Endodermal cell (in vitro differentiated cells): Measurements from ENCODE around the gene CLIP3. TPM values are rescaled to one million over a fixed set of nuclear protein-coding genes. Genes with fewer than 3 reads are reported as not detected.
A peak's percentile ranks its signal among the peaks of the same experiment; 100 is the strongest.

Source experiments
- DNase-seq: peaks from one replicate; pipeline ENCODE4 v3.0.0-alpha.2; 2017
- H3K27ac ChIP-seq: 2 replicates; pipeline ENCODE4 v1.5.1; 2013; ENCODE audit warnings: mild to moderate bottlenecking, low read depth, low read length, moderate library complexity
- H3K27me3 ChIP-seq: 2 replicates; pipeline ENCODE4 v1.6.1; 2013; ENCODE audit warnings: mild to moderate bottlenecking, low read length, moderate library complexity; ENCODE audit not compliant: insufficient read depth, control insufficient read depth, poor library complexity, severe bottlenecking
- H3K36me3 ChIP-seq: 2 replicates; pipeline ENCODE4 v1.7.0; 2013; ENCODE audit warnings: mild to moderate bottlenecking, low read length, moderate library complexity; ENCODE audit not compliant: control insufficient read depth, insufficient read depth
- H3K4me1 ChIP-seq: one replicate; pipeline ENCODE4 v1.7.0; 2013; ENCODE audit warnings: low read length; ENCODE audit not compliant: control insufficient read depth, insufficient read depth
- H3K4me3 ChIP-seq: 2 replicates; pipeline ENCODE4 v1.5.1; 2013; ENCODE audit warnings: mild to moderate bottlenecking, low read length, moderate library complexity
- H3K9ac ChIP-seq: 2 replicates; pipeline ENCODE4 v1.6.1; 2013; ENCODE audit warnings: mild to moderate bottlenecking, low read length, moderate library complexity; ENCODE audit not compliant: poor library complexity, severe bottlenecking; ENCODE audit errors: extremely low read depth
- H3K9me3 ChIP-seq: 2 replicates; pipeline ENCODE4 v1.6.1; 2013; ENCODE audit warnings: mild to moderate bottlenecking, low read length, moderate library complexity; ENCODE audit not compliant: control insufficient read depth
- H3K27ac Mint-ChIP-seq: 2 replicates; pipeline ENCODE4 v1.8.0; 2020; ENCODE audit warnings: mixed read lengths
- H3K27me3 Mint-ChIP-seq: 2 replicates; pipeline ENCODE4 v1.8.0; 2021; ENCODE audit warnings: mild to moderate bottlenecking, mixed read lengths; ENCODE audit not compliant: insufficient read depth
- H3K36me3 Mint-ChIP-seq: 2 replicates; pipeline ENCODE4 v1.8.0; 2020; ENCODE audit warnings: low read depth, mixed read lengths
- H3K4me1 Mint-ChIP-seq: 2 replicates; pipeline ENCODE4 v1.8.0; 2020; ENCODE audit warnings: mixed read lengths
- H3K4me3 Mint-ChIP-seq: 2 replicates; pipeline ENCODE4 v1.8.0; 2020; ENCODE audit warnings: mild to moderate bottlenecking, moderate library complexity, mixed read lengths
- H3K9me3 Mint-ChIP-seq: 2 replicates; pipeline ENCODE4 v1.8.0; 2020; ENCODE audit warnings: mild to moderate bottlenecking, mixed read lengths
- CTCF ChIP-seq: fragments of 200-600 bp; sonication (generic); conservative IDR thresholded peaks from 2 replicates; pipeline ENCODE4 v1.5.0; 2021; ENCODE audit warnings: antibody characterized with exemption, mild to moderate bottlenecking
- WGBS, 2 experiments: methylation state at CpG; one replicate each; pipeline versions ENCODE4 v1.1.5 to v1.1.7; 2013; ENCODE audit warnings: missing lambda C conversion rate in 2 of 2, mixed read lengths in 1 of 2; ENCODE audit not compliant: insufficient coverage in 1 of 2, insufficient read length in 1 of 2; 5-methylcytosine and 5-hydroxymethylcytosine counted together
- total RNA-seq, 2 donors: library from RNA; stranded (reverse); fragmentation: NEBNext Ultra II Directional in 1 of 2; extraction: Animal tissue kit (Norgen Biotek cat#: 25700) in 1 of 2; gene quantifications; 2 replicates in 1 of 2; 3 replicates in 1 of 2; pipeline ENCODE4 v1.2.1, GENCODE V29; 2021

The CLIP3 gene
- total RNA-seq, 2 donors from 2014 or later = 12.6 to 19.7 TPM

GRCh38 chr19:36040495-36040894 is 7.8 kb upstream of the CLIP3 start:
- no peak overlapping the region for H3K4me3 ChIP-seq
- H3K27ac ChIP-seq = no peak overlapping the region
- H3K9ac ChIP-seq = no peak overlapping the region
- no peaks in the 10 kb centered on the region for H3K9me3 ChIP-seq
- H3K4me1 ChIP-seq = no peaks in the 10 kb centered on the region
- no peak for TF ChIP-seq CTCF
- no peak overlapping the region for H3K27ac Mint-ChIP-seq
- DNase-seq = no peak
- H3K4me3 Mint-ChIP-seq = no peak overlapping the region
- no peaks in the 10 kb centered on the region for H3K27me3 ChIP-seq
- no peaks in the 10 kb centered on the region for H3K27me3 Mint-ChIP-seq
- 94 to 98% methylated on average over 2 to 3 of the region's 6 CpGs for WGBS, 2 experiments
- H3K36me3 ChIP-seq = no peaks in the 10 kb centered on the region
- H3K36me3 Mint-ChIP-seq = peaks cover 12% of the 10 kb centered on the region
- no peaks in the 10 kb centered on the region for H3K9me3 Mint-ChIP-seq
- no peaks in the 10 kb centered on the region for H3K4me1 Mint-ChIP-seq

- no peak overlapping the region for H3K4me3 ChIP-seq
Observed at GRCh38 chr19:36031308-36031707, 1.4 kb downstream of the CLIP3 start.

GRCh38 chr19:36030264-36031148 is 2.2 kb downstream of the CLIP3 start:
- Histone ChIP-seq H3K9ac (no peak overlapping the region), H3K27me3 (no peaks in the 10 kb centered on the region), H3K4me1 (no peaks in the 10 kb centered on the region), H3K4me3 (no peak overlapping the region), H3K36me3 (no peaks in the 10 kb centered on the region), H3K9me3 (no peaks in the 10 kb centered on the region), H3K27ac (no peak overlapping the region)
- Mint-ChIP-seq H3K36me3 (peaks cover 11% of the 10 kb centered on the region), H3K9me3 (no peaks in the 10 kb centered on the region), H3K4me1 (no peaks in the 10 kb centered on the region), H3K27ac (no peak overlapping the region), H3K27me3 (no peaks in the 10 kb centered on the region), H3K4me3 (no peak overlapping the region)
- no peak for DNase-seq
- 86 to 93% methylated on average over 7 to 8 of the region's 8 CpGs for WGBS, 2 experiments
- no peak for TF ChIP-seq CTCF

More at GRCh38 chr19:36031308-36031707, 1.4 kb downstream of the CLIP3 start:
- H3K27me3 Mint-ChIP-seq = no peaks in the 10 kb centered on the region
- Histone ChIP-seq H3K9me3 (no peaks in the 10 kb centered on the region), H3K27me3 (no peaks in the 10 kb centered on the region), H3K4me1 (no peaks in the 10 kb centered on the region), H3K9ac (no peak overlapping the region), H3K36me3 (no peaks in the 10 kb centered on the region), H3K27ac (no peak overlapping the region)
- no peaks in the 10 kb centered on the region for H3K9me3 Mint-ChIP-seq
- H3K27ac Mint-ChIP-seq = no peak overlapping the region
- DNase-seq = no peak
- H3K4me1 Mint-ChIP-seq = no peaks in the 10 kb centered on the region
- WGBS, 2 experiments = 86 to 94% methylated on average over 6 of the region's 6 CpGs
- H3K4me3 Mint-ChIP-seq = peak overlapping the region; percentile 70
- no peak for TF ChIP-seq CTCF
- H3K36me3 Mint-ChIP-seq = peaks cover 8% of the 10 kb centered on the region
